ENCODE data around the gene FERMT3. TPM values are rescaled to one million over a fixed set of nuclear protein-coding genes. Genes with fewer than 3 reads are reported as not detected.

Gene FERMT3
- total RNA-seq, 8 experiments from 2014 or later: 0.63 to 3.2 (median 2.2) TPM

GRCh38 chr11:64176751-64177150 is 29.8 kb upstream of the FERMT3 start:
- in situ Hi-C loops (cut with MboI; ENCODE audit: low pct_unique_long_range_greater_than_20kb in 2 of 9, low sequenced_read_pairs in 9 of 9, unreplicated experiment in 9 of 9): no loop called here
- WGBS, 10 experiments: 74 to 100% (median 90%) methylated on average over 2 to 6 of the region's 8 CpGs; no CpG with 5 or more reads in 3 of the 10 experiments
- no peak overlapping the region for H3K4me3 ChIP-seq
- no peak overlapping the region for H3K27ac ChIP-seq
- peaks cover 12 to 15% of the 10 kb centered on the region in 2 donors for H3K4me1 ChIP-seq (replicated peaks in 1 of 2)
- ATAC-seq (replicated peaks in 6 of 8): no peak

- H3K4me3 ChIP-seq: no peak overlapping the region
- peaks cover 19 to 20% of the 10 kb centered on the region in 2 donors for H3K4me1 ChIP-seq (replicated peaks in 1 of 2)
- 80 to 100% (median 93%) methylated on average over 1 of the region's 1 CpG; no CpG with 5 or more reads in 6 of the 10 experiments for WGBS, 10 experiments
- in situ Hi-C loops (cut with MboI; ENCODE audit: low pct_unique_long_range_greater_than_20kb in 2 of 9, low sequenced_read_pairs in 9 of 9, unreplicated experiment in 9 of 9): no loop called here
- no peak for ATAC-seq (replicated peaks in 6 of 8)
- no peak overlapping the region for H3K27ac ChIP-seq
These were observed 28.3 kb upstream of the FERMT3 start for GRCh38 chr11:64178203-64178602.

GRCh38 chr11:64178951-64179639 is 27.4 kb upstream of the FERMT3 start:
- no peak overlapping the region for H3K4me3 ChIP-seq
- H3K27ac ChIP-seq: no peak overlapping the region
- H3K4me1 ChIP-seq (replicated peaks in 1 of 2): peaks cover 25 to 26% of the 10 kb centered on the region in 2 donors
- WGBS, 10 experiments: 80 to 100% (median 100%) methylated on average over 1 to 8 of the region's 12 CpGs; no CpG with 5 or more reads in 1 of the 10 experiments
- no peak for ATAC-seq (replicated peaks in 6 of 8)
- in situ Hi-C loops (cut with MboI; ENCODE audit: low pct_unique_long_range_greater_than_20kb in 2 of 9, low sequenced_read_pairs in 9 of 9, unreplicated experiment in 9 of 9): no loop called here

- no peak for ATAC-seq (replicated peaks in 6 of 8)
- H3K4me3 ChIP-seq: peak overlapping the region in 2 of 5 donors; percentile 15 to 26
- in situ Hi-C loops (cut with MboI; ENCODE audit: low pct_unique_long_range_greater_than_20kb in 2 of 9, low sequenced_read_pairs in 9 of 9, unreplicated experiment in 9 of 9): no loop called here
- H3K4me1 ChIP-seq (replicated peaks in 1 of 2): peaks cover 28 to 29% of the 10 kb centered on the region in 2 donors
- WGBS, 10 experiments: 0 to 94% (median 72%) methylated on average over 1 to 5 of the region's 5 CpGs; no CpG with 5 or more reads in 4 of the 10 experiments
- peak overlapping the region in 1 of 2 donors; percentile 60 for H3K27ac ChIP-seq
These were observed 25.6 kb upstream of the FERMT3 start for GRCh38 chr11:64180891-64181290.

- peak overlapping the region in 4 of 5 donors; percentile 10 to 26 (median 14) for H3K4me3 ChIP-seq
- in situ Hi-C loops (cut with MboI; ENCODE audit: low pct_unique_long_range_greater_than_20kb in 2 of 9, low sequenced_read_pairs in 9 of 9, unreplicated experiment in 9 of 9): no loop called here
- 3 to 100% (median 22%) methylated on average over 1 to 6 of the region's 17 CpGs; no CpG with 5 or more reads in 1 of the 10 experiments for WGBS, 10 experiments
- peak overlapping the region; percentile 21 to 60 for H3K27ac ChIP-seq
- peaks cover 28 to 29% of the 10 kb centered on the region in 2 donors for H3K4me1 ChIP-seq (replicated peaks in 1 of 2)
- peak; percentile 29 to 47 (median 38) for ATAC-seq (replicated peaks in 6 of 8)
These were observed 24.8 kb upstream of the FERMT3 start for GRCh38 chr11:64181506-64182411.

- Histone ChIP-seq H3K27ac (peak overlapping the region in 1 of 2 donors; percentile 92), H3K4me3 (peak overlapping the region; percentile 61 to 85 (median 73)), H3K4me1 (replicated peaks in 1 of 2) (peaks cover 28 to 29% of the 10 kb centered on the region in 2 donors)
- in situ Hi-C loops (cut with MboI; ENCODE audit: low pct_unique_long_range_greater_than_20kb in 2 of 9, low sequenced_read_pairs in 9 of 9, unreplicated experiment in 9 of 9): no loop called here
- WGBS, 10 experiments: 50 to 90% (median 80%) methylated on average over 2 of the region's 7 CpGs; no CpG with 5 or more reads in 7 of the 10 experiments
- no peak for ATAC-seq (replicated peaks in 6 of 8)
These were observed 22.6 kb upstream of the FERMT3 start for GRCh38 chr11:64183890-64184289.

- ATAC-seq (replicated peaks in 6 of 8): peak; percentile 32 to 51 (median 40)
- WGBS, 10 experiments: 0 to 7% (median 0%) methylated on average over 1 to 15 of the region's 52 CpGs; no CpG with 5 or more reads in 3 of the 10 experiments
- Histone ChIP-seq H3K4me1 (replicated peaks in 1 of 2) (peaks cover 29% of the 10 kb centered on the region in 2 donors), H3K4me3 (peak overlapping the region; percentile 61 to 85 (median 73)), H3K27ac (peak overlapping the region; percentile 86 to 92)
- in situ Hi-C loops (cut with MboI; ENCODE audit: low pct_unique_long_range_greater_than_20kb in 2 of 9, low sequenced_read_pairs in 9 of 9, unreplicated experiment in 9 of 9): no loop called here
These were observed 21.3 kb upstream of the FERMT3 start for GRCh38 chr11:64185175-64185692.

- WGBS, 10 experiments: 0 to 3% methylated on average over 3 to 8 of the region's 74 CpGs; no CpG with 5 or more reads in 8 of the 10 experiments
- peaks cover 22 to 23% of the 10 kb centered on the region in 2 donors for H3K4me1 ChIP-seq (replicated peaks in 1 of 2)
- H3K27ac ChIP-seq: peak within 1 kb of the TSS; percentile 86 to 92
- peak within 1 kb of the TSS; percentile 61 to 85 (median 73) for H3K4me3 ChIP-seq
- in situ Hi-C loops (cut with MboI; ENCODE audit: low pct_unique_long_range_greater_than_20kb in 2 of 9, low sequenced_read_pairs in 9 of 9, unreplicated experiment in 9 of 9): no loop called here
- peak; percentile 81 to 90 (median 88) for ATAC-seq (replicated peaks in 6 of 8)
These were observed 20.6 kb upstream of the FERMT3 start, which contains the start of gene STIP1 for GRCh38 chr11:64185693-64186491. TSS of gene STIP1 (plus strand) at chr11:64186171. CDS start at chr11:64186262, 91 bp downstream.

- in situ Hi-C loops (cut with MboI; ENCODE audit: low pct_unique_long_range_greater_than_20kb in 2 of 9, low sequenced_read_pairs in 9 of 9, unreplicated experiment in 9 of 9): no loop called here
- peaks cover 16 to 19% of the 10 kb centered on the region in 2 donors for H3K4me1 ChIP-seq (replicated peaks in 1 of 2)
- H3K4me3 ChIP-seq: no peak overlapping the region
- peak in 3 of 8 experiments; percentile 2 to 7 (median 5) for ATAC-seq (replicated peaks in 6 of 8)
- peak overlapping the region in 1 of 2 donors; percentile 83 for H3K27ac ChIP-seq
- 0 to 6% (median 0%) methylated on average over 1 to 15 of the region's 48 CpGs; no CpG with 5 or more reads in 2 of the 10 experiments for WGBS, 10 experiments
These were observed 19.9 kb upstream of the FERMT3 start for GRCh38 chr11:64186492-64187165.

- no peak overlapping the region for H3K27ac ChIP-seq
- peaks cover 0 to 2% of the 10 kb centered on the region in 2 donors for H3K4me1 ChIP-seq (replicated peaks in 1 of 2)
- no peak overlapping the region for H3K4me3 ChIP-seq
- 90 to 100% (median 100%) methylated on average over 1 to 5 of the region's 5 CpGs for WGBS, 10 experiments
- in situ Hi-C loops (cut with MboI; ENCODE audit: low pct_unique_long_range_greater_than_20kb in 2 of 9, low sequenced_read_pairs in 9 of 9, unreplicated experiment in 9 of 9): no loop called here
- ATAC-seq (replicated peaks in 6 of 8): no peak
These were observed 14.1 kb upstream of the FERMT3 start for GRCh38 chr11:64192434-64192833.

GRCh38 chr11:64196626-64197025 is 9.9 kb upstream of the FERMT3 start:
- Histone ChIP-seq H3K4me3 (no peak overlapping the region), H3K27ac (no peak overlapping the region), H3K4me1 (replicated peaks in 1 of 2) (no peaks in the 10 kb centered on the region)
- in situ Hi-C loops (cut with MboI; ENCODE audit: low pct_unique_long_range_greater_than_20kb in 2 of 9, low sequenced_read_pairs in 9 of 9, unreplicated experiment in 9 of 9): no loop called here
- 67 to 100% (median 83%) methylated on average over 1 to 6 of the region's 9 CpGs for WGBS, 10 experiments
- ATAC-seq (replicated peaks in 6 of 8): no peak

All from motor neuron (in vitro differentiated cells).